HepG2 (cell line): ENCODE results near the gene N4BP2. TPM values are rescaled to one million over a fixed set of nuclear protein-coding genes. Genes with fewer than 3 reads are reported as not detected.

Experiments used
- ATAC-seq: fragments of 200-7000 bp; cut with Tn5 transposase; 3 replicates; pipeline ENCODE4 v1.9.1; 2020; ENCODE audit warnings: mild to moderate bottlenecking, moderate library complexity
- Bru-seq: library from RNA; stranded (reverse); fragments of 400-500 nt; gene quantifications from one replicate; lab custom pipeline; 2021; lab: Mats Ljungman, UMichigan
- BruChase-seq, 2 experiments: library from RNA; stranded (reverse); fragments of 400-500 nt; gene quantifications; one replicate each; lab custom pipeline; 2021; lab: Mats Ljungman, UMichigan
- BruUV-seq: library from RNA; stranded (reverse); fragments of 400-500 nt; replicated peaks from 2 replicates; lab custom pipeline; 2021; lab: Mats Ljungman, UMichigan
- CTCF ChIA-PET: fragments of 300-600 bp; formaldehyde crosslinking; extraction: SDS; loops from one replicate; lab custom pipeline; 2021; ENCODE audit warnings: low total read pairs, inconsistent platforms, low intra/inter-chr PET ratio; lab: Yijun Ruan, JAX
- POLR2A ChIA-PET: fragments of 350-600 bp; sonication (Branson Sonifier 250); formaldehyde crosslinking; loops from one replicate; lab custom pipeline; 2020; ENCODE audit warnings: antibody characterized with exemption, inconsistent platforms; lab: Yijun Ruan, JAX
- DNase-seq: peaks from one replicate; pipeline ENCODE4 v3.0.0-alpha.2; 2015; ENCODE audit warnings: low spot score
- FAIRE-seq: peaks from 3 replicates; lab custom pipeline; 2011; peaks lifted over from hg19 to GRCh38; lab: Jason Lieb, UNC
- H2AFZ ChIP-seq: one replicate; pipeline ENCODE4 v1.6.1; 2011; ENCODE audit warnings: low read length, inconsistent platforms
- H3K27ac ChIP-seq: fragments of 300-600 bp; 3 replicates; pipeline ENCODE4 v1.8.0; 2011; ENCODE audit warnings: mixed run types, mild to moderate bottlenecking, mixed read lengths, low read length, inconsistent platforms; ENCODE audit not compliant: insufficient read depth; ENCODE audit errors: extremely low read length
- H3K27me3 ChIP-seq, 2 experiments: fragments of 200-600 bp in 1 of 2; 2 replicates in 1 of 2; 3 replicates in 1 of 2; pipeline versions ENCODE4 v1.6.0 to v1.8.0; 2011; ENCODE audit warnings: low read length in 2 of 2, mild to moderate bottlenecking in 2 of 2, moderate library complexity in 2 of 2, inconsistent platforms in 1 of 2; ENCODE audit not compliant: insufficient read depth in 2 of 2, control insufficient read depth in 1 of 2
- H3K36me3 ChIP-seq, 2 experiments: fragments of 200-600 bp in 1 of 2; replicated peaks in 1 of 2; 2 replicates in 1 of 2; 3 replicates in 1 of 2; pipeline versions ENCODE4 v1.5.1 to v1.8.0; 2011; ENCODE audit warnings: low read length in 2 of 2, inconsistent platforms in 1 of 2; ENCODE audit not compliant: insufficient read depth in 2 of 2, control insufficient read depth in 1 of 2
- H3K4me1 ChIP-seq: 2 replicates; pipeline ENCODE4 v1.5.1; 2012; ENCODE audit warnings: low read length, inconsistent platforms; ENCODE audit not compliant: insufficient read depth
- H3K4me2 ChIP-seq: 2 replicates; pipeline ENCODE4 v1.6.0; 2011; ENCODE audit warnings: low read depth, low read length, inconsistent platforms
- H3K4me3 ChIP-seq, 3 experiments: fragments of 200-600 bp in 1 of 3; sonication (generic), shearing (Covaris generic) in 1 of 3; replicated peaks in 1 of 3; 2 replicates each; pipeline ENCODE4 v1.5.1; 2011 to 2016; ENCODE audit warnings: low read length in 3 of 3, inconsistent platforms in 2 of 3, low read depth in 2 of 3, mild to moderate bottlenecking in 2 of 3, control low read depth in 1 of 3, mixed read lengths in 1 of 3; ENCODE audit not compliant: insufficient read depth in 1 of 3
- H3K79me2 ChIP-seq: one replicate; pipeline ENCODE4 v1.6.1; 2011; ENCODE audit warnings: low read length, inconsistent platforms; ENCODE audit not compliant: insufficient read depth
- H3K9ac ChIP-seq: 2 replicates; pipeline ENCODE4 v1.6.0; 2011; ENCODE audit warnings: mild to moderate bottlenecking, low read depth, low read length, inconsistent platforms; ENCODE audit not compliant: insufficient read depth
- H3K9me3 ChIP-seq: 2 replicates; pipeline ENCODE4 v1.5.1; 2012; ENCODE audit warnings: mild to moderate bottlenecking, low read length
- H4K20me1 ChIP-seq: 2 replicates; pipeline ENCODE4 v1.6.0; 2011; ENCODE audit warnings: inconsistent platforms, mild to moderate bottlenecking, low read length, moderate library complexity; ENCODE audit not compliant: insufficient read depth
- FOXO1 ChIP-seq: sonication (generic); formaldehyde crosslinking; IDR thresholded peaks from 2 replicates; pipeline ENCODE4 v1.4.0; 2020; ENCODE audit warnings: missing genetic modification reagents
- HNRNPK ChIP-seq: fragments of 200-400 bp; formaldehyde crosslinking; IDR thresholded peaks from 2 replicates; pipeline ENCODE4 v1.6.1; 2018; ENCODE audit warnings: low read length, low read depth, moderate library complexity, mild to moderate bottlenecking; ENCODE audit not compliant: poor library complexity, severe bottlenecking
- PHF20 ChIP-seq: sonication (generic); formaldehyde crosslinking; IDR thresholded peaks from 2 replicates; pipeline ENCODE4 v1.5.0; 2020; ENCODE audit warnings: mild to moderate bottlenecking, missing genetic modification reagents
- RBM39 ChIP-seq: fragments of 200-400 bp; formaldehyde crosslinking; IDR thresholded peaks from one replicate; pipeline ENCODE4 v1.6.1; 2018; ENCODE audit warnings: antibody characterized with exemption, mild to moderate bottlenecking, low read depth, low read length; ENCODE audit not compliant: poor library complexity, severe bottlenecking
- REPIN1 ChIP-seq: sonication (generic); formaldehyde crosslinking; IDR thresholded peaks from 2 replicates; pipeline ENCODE4 v1.8.0; 2022; ENCODE audit warnings: missing genetic modification reagents, low read depth, mild to moderate bottlenecking, borderline replicate concordance
- ZFP36L1 ChIP-seq: sonication (generic); formaldehyde crosslinking; IDR thresholded peaks from 2 replicates; pipeline ENCODE4 v1.8.0; 2022; ENCODE audit warnings: mild to moderate bottlenecking, missing genetic modification reagents, moderate library complexity
- ZIK1 ChIP-seq: sonication (generic); formaldehyde crosslinking; IDR thresholded peaks from 2 replicates; pipeline ENCODE4 v1.5.0; 2020; ENCODE audit warnings: mild to moderate bottlenecking, low read depth, missing genetic modification reagents, borderline replicate concordance
- ZNF17 ChIP-seq: sonication (generic); formaldehyde crosslinking; IDR thresholded peaks from 2 replicates; pipeline ENCODE4 v1.5.0; 2020; ENCODE audit warnings: mild to moderate bottlenecking, missing genetic modification reagents
- ZNF253 ChIP-seq: sonication (generic); formaldehyde crosslinking; IDR thresholded peaks from 2 replicates; pipeline ENCODE4 v1.8.0; 2022; ENCODE audit warnings: mild to moderate bottlenecking, missing genetic modification reagents, borderline replicate concordance
- ZNF317 ChIP-seq: sonication (generic); formaldehyde crosslinking; IDR thresholded peaks from 2 replicates; pipeline ENCODE4 v1.5.0; 2020; ENCODE audit warnings: mild to moderate bottlenecking, missing genetic modification reagents
- ZNF331 ChIP-seq: sonication (generic); formaldehyde crosslinking; IDR thresholded peaks from 2 replicates; pipeline ENCODE4 v1.4.0; 2020; ENCODE audit warnings: missing genetic modification reagents
- ZNF333 ChIP-seq: sonication (generic); formaldehyde crosslinking; IDR thresholded peaks from 2 replicates; pipeline ENCODE4 v1.4.0; 2020; ENCODE audit warnings: mild to moderate bottlenecking, missing genetic modification reagents, borderline replicate concordance
- ZSCAN31 ChIP-seq: sonication (generic); formaldehyde crosslinking; IDR thresholded peaks from 2 replicates; pipeline ENCODE4 v1.5.0; 2020; ENCODE audit warnings: low read depth, mild to moderate bottlenecking, missing genetic modification reagents
- WGBS: methylation state at CpG from one replicate; pipeline ENCODE4 v1.1.6; 2017; ENCODE audit warnings: low lambda C conversion rate; 5-methylcytosine and 5-hydroxymethylcytosine counted together
- in situ Hi-C: cut with HindIII; loops from 2 replicates; pipeline ENCODE4 v1.10.0; 2017; ENCODE audit warnings: low pct_unique_long_range_greater_than_20kb; ENCODE audit not compliant: extremely low pct_ligation_motif_present
- intact Hi-C: fragments of 100-400 bp; cut with micrococcal nuclease; formaldehyde crosslinking; loops from one replicate; pipeline ENCODE4 v1.10.0; 2022; ENCODE audit not compliant: unreplicated experiment
- long read RNA-seq, 2 experiments: library from RNA in 1 of 2; library from polyadenylated mRNA in 1 of 2; stranded (forward) in 1 of 2; unstranded in 1 of 2; transcript quantifications; one replicate each; pipeline ENCODE4 v2.0.0, GENCODE V29; 2019 to 2022
- polyA minus RNA-seq, 3 experiments: library from RNA; depleted of rRNA, polyadenylated mRNA; stranded (reverse); fragments of >200 nt; gene quantifications; 2 replicates each; pipeline ENCODE4 v1.2.3, GENCODE V29; 2011; ENCODE audit warnings: low replicate concordance in 1 of 3
- polyA plus RNA-seq, 8 experiments: library from polyadenylated mRNA; depleted of rRNA in 3 of 8; stranded (reverse) in 7 of 8; unstranded in 1 of 8; fragments of >200 nt; fragmentation: Illumina TruSeq in 4 of 8; extraction: Trizol in 4 of 8; gene quantifications; 2 replicates each; pipeline versions ENCODE4 v1.2.1 to v1.2.3, GENCODE V29; 2011 to 2016; ENCODE audit warnings: low read depth in 4 of 8, missing spikeins in 1 of 8, mixed read lengths in 1 of 8; ENCODE audit not compliant: insufficient read depth in 1 of 8
- total RNA-seq, 5 experiments: library from RNA; depleted of rRNA; stranded (reverse); fragments of >200 nt; fragmentation: Illumina TruSeq; extraction: Trizol; gene quantifications; 2 replicates each; pipeline ENCODE4 v1.2.3, GENCODE V29; 2016; ENCODE audit warnings: low read depth in 1 of 5

The N4BP2 gene
- total RNA-seq (2016; rRNA removed; fragmentation: Illumina TruSeq; extraction: Trizol) = 12.9 and 22.8 TPM in 2 replicates
- total RNA-seq (2016; cell fraction: cytosol; rRNA removed; fragmentation: Illumina TruSeq; extraction: Trizol; ENCODE audit: low read depth) = 3.1 TPM in 2 replicates
- 11.9 and 22.9 TPM in 2 replicates for total RNA-seq (2016; cell fraction: insoluble cytoplasmic fraction; rRNA removed; fragmentation: Illumina TruSeq; extraction: Trizol)
- total RNA-seq (2016; cell fraction: membrane; rRNA removed; fragmentation: Illumina TruSeq; extraction: Trizol) = 6.3 and 7.0 TPM in 2 replicates
- total RNA-seq (2016; cell fraction: nucleus; rRNA removed; fragmentation: Illumina TruSeq; extraction: Trizol) = 15.9 and 18.7 TPM in 2 replicates
- polyA plus RNA-seq (2011; rRNA removed) = 4.1 and 5.6 TPM in 2 replicates
- 1.6 and 2.5 TPM in 2 replicates for polyA plus RNA-seq (2011; cell fraction: cytosol; rRNA removed)
- polyA plus RNA-seq (2011; cell fraction: nucleus; rRNA removed) = 3.7 and 5.2 TPM in 2 replicates
- polyA plus RNA-seq (2012) = 6.2 and 7.5 TPM in 2 replicates
- 0.15 and 0.18 TPM in 2 replicates for polyA plus RNA-seq (2016; cell fraction: cytosol; fragmentation: Illumina TruSeq; extraction: Trizol; ENCODE audit: low read depth)
- 7.0 and 8.1 TPM in 2 replicates for polyA plus RNA-seq (2016; cell fraction: insoluble cytoplasmic fraction; fragmentation: Illumina TruSeq; extraction: Trizol; ENCODE audit: low read depth)
- polyA plus RNA-seq (2016; cell fraction: membrane; fragmentation: Illumina TruSeq; extraction: Trizol; ENCODE audit: low read depth) = 0.54 and 0.70 TPM in 2 replicates
- 10.3 and 11.2 TPM in 2 replicates for polyA plus RNA-seq (2016; cell fraction: nucleus; fragmentation: Illumina TruSeq; extraction: Trizol; ENCODE audit: insufficient read depth, low read depth)
- polyA minus RNA-seq (2011; rRNA and poly(A)+ RNA removed; ENCODE audit: low replicate concordance) = 3.3 and 6.7 TPM in 2 replicates
- polyA minus RNA-seq (2011; cell fraction: cytosol; rRNA and poly(A)+ RNA removed) = 11.8 and 15.6 TPM in 2 replicates
- 34.8 and 39.8 TPM in 2 replicates for polyA minus RNA-seq (2011; cell fraction: nucleus; rRNA and poly(A)+ RNA removed)
- Bru-seq, nascent RNA = percentile 77 among the genes with signal in this experiment
- BruChase-seq, experiment 1, labeled RNA remaining after a 6-hour chase = percentile 82 among the genes with signal in this experiment
- percentile 83 among the genes with signal in this experiment for BruChase-seq, experiment 2, labeled RNA remaining after a 2-hour chase
- long read RNA-seq, experiment 1, partial matches to known transcripts = 3 of 4 reads
- long read RNA-seq, experiment 1, other reads (novel, unspliced or antisense) = 1 of 4 reads
- long read RNA-seq, experiment 2, partial matches to known transcripts = 2 of 10 reads
- long read RNA-seq, experiment 2, other reads (novel, unspliced or antisense) = 8 of 10 reads

DNA sequence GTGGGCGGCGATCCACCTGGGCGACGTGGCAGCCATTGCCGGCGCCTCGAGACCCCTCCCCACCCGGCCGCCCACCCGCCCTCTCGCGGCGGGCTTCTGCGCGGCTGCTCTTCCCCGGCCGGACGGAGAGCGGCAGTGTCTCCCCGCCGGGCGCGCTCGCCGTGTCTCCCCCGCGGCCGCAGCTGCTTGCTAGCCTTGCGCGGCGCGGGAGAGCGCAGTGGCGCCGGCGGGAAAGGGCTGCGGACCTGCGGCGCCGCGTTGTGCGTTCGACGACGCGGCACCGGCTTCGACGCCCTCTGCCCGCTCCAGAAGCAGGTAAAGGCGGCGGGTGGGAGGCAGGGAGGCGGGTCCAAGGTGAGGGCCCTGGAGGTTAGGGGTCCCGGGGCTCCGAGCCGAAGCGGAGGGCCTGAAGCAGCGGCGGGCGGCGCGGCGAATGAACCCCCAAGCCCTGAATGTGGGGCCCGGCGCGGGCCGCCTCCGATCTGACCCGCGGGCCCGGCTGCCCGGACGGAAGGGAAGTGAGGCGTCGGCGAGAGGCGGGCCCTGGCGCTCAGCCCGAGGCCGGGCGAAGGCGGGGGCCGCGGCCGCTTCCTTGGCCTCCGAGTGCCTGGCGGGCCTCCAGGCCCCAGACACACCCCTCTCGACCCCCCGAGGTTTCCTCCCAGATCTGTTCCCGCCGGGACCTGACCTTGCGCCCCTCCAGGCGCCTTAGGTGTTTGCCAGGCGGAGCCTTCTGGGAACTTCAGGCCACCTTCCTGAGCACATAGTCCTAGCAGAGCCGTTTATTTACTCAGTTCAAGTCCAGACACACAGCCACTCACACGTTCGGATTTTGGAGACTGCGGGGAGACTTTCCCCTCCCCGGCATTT is at the start of gene N4BP2:
TSS of gene N4BP2 (plus strand) at position 135 of the 870 bp plus-strand sequence. CDS start 40,491 bp downstream, outside the sequence.
- BruUV-seq = no TSS peak
- Histone ChIP-seq H3K79me2 (peaks cover 25% of the 10 kb centered on the region), H3K9me3 (no peaks in the 10 kb centered on the region), H3K9ac (peak within 1 kb of the TSS; percentile 93), H2AFZ (peak within 1 kb of the TSS; percentile 32), H3K4me1 (peaks cover 31% of the 10 kb centered on the region), H3K4me2 (peak within 1 kb of the TSS; percentile 73), H3K4me3 (peak within 1 kb of the TSS; percentile 74 to 86 (median 84)), H3K27ac (peak within 1 kb of the TSS; percentile 99), H3K36me3 (no peaks in the 10 kb centered on the region; a peak in 1 of 5 replicates), H3K27me3 (no peaks in the 10 kb centered on the region), H4K20me1 (no peaks in the 10 kb centered on the region; the same call in 1 of the 2 replicates)
- no peak for FAIRE-seq
- in situ Hi-C loops = loop anchor here (10.0 kb wide), 1 partner anchor 258 kb away; no protein-coding TSS in a partner anchor
- CTCF ChIA-PET = interaction anchor here (0.7 to 1.0 kb wide), 2 partner anchors 11 to 252 kb away, joined by 3 read pairs; no protein-coding TSS in a partner anchor
- POLR2A ChIA-PET = interaction anchor here (0.6 to 1.9 kb wide), 13 partner anchors 9 to 530 kb away, joined by 3 to 17 read pairs (median 3); partner anchors contain the start of genes UBE2K and UGDH
- DNase-seq = peak; percentile 84
- 2% methylated on average over 9 of the region's 99 CpGs for WGBS
- peak; percentile 81 for ATAC-seq
- intact Hi-C loops = loop anchor here (1.0 to 5.0 kb wide), 3 partner anchors 79 to 590 kb away; no protein-coding TSS in a partner anchor
- TF ChIP-seq ZNF317 (CRISPR knock-in tag) = no peak
- TF ChIP-seq HNRNPK = peak; percentile 51
- peak; percentile 74; the same call in 1 of the 2 replicates for TF ChIP-seq ZNF331 (CRISPR knock-in tag)
- TF ChIP-seq ZSCAN31 (CRISPR knock-in tag) = peak; percentile 68
- TF ChIP-seq ZFP36L1 (CRISPR knock-in tag) = peak; percentile 55
- peak; percentile 96 for TF ChIP-seq REPIN1 (CRISPR knock-in tag)
- no peak for TF ChIP-seq ZNF17 (CRISPR knock-in tag)
- TF ChIP-seq PHF20 = peak; percentile 15; the same call in 1 of the 2 replicates
- peak; percentile 95 for TF ChIP-seq ZIK1 (CRISPR knock-in tag)
- 0 out of 2 replicates have a peak, but pooled peaks have one; percentile 68 for TF ChIP-seq ZNF333 (CRISPR knock-in tag)
- TF ChIP-seq FOXO1 (CRISPR knock-in tag) = peak; percentile 43
- peak; percentile 68 for TF ChIP-seq RBM39
- TF ChIP-seq ZNF253 (CRISPR knock-in tag) = peak; percentile 63; the same call in 1 of the 2 replicates
